ENCODE data around the gene UBE2H. TPM values are rescaled to one million over a fixed set of nuclear protein-coding genes. Genes with fewer than 3 reads are reported as not detected.

The UBE2H gene
- total RNA-seq, 3 donors from 2014 or later (not counting 1 experiment from before 2014, with no cell fraction given), result 80.9 to 86.9 (median 83.1) TPM

DNA sequence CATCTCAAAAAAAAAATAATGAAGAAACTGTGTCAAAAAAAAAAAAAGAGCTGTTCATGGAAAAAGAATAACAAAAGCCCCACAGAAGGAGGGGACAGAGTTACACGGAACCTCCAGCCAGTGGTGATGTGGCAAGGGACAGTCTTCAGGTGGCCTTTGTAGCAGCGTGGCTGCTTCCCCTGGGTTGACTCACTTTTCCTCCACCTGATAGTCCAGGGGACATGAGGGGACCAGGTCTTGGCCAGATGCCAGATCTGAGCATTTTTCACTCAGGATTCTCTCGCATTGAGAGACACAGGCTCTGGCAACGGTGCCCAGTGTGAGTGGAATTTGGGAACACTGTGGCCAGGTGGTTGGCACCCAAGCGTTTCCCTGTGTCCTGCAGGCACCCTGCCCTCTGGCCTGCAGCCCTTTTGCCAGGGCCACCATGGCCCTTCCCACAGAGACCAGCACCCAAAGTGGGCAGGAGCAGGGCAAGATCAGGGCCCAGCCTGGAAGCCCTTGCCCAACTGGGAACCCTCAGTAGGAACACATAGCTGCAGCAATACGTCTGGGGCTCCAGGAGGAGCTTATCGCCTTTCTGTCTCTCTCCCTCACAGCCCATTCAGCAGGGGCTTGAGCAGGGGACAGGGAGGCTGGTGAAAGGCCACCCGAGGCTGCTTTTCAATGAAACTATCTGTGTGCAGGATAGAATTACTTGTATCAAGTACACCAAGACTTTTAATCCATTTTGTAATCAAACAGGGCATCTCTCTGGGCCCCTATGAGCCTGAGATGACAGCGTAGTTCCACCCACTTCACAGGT, 159.1 kb downstream of the UBE2H start:
- WGBS (ENCODE audit: insufficient coverage), result 80% methylated on average over 8 of the region's 9 CpGs
- no peaks in the 10 kb centered on the region for H3K9me3 Mint-ChIP-seq
- no peak for TF ChIP-seq CTCF (IDR thresholded peaks at IDR 0.05)
- H3K27ac Mint-ChIP-seq, result no peak overlapping the region
- no peaks in the 10 kb centered on the region for H3K9me3 ChIP-seq (ENCODE audit: control insufficient read depth, insufficient read depth, low read length)
- DNase-seq (no peak), ATAC-seq (no peak)
- no peaks in the 10 kb centered on the region for H3K36me3 ChIP-seq (ENCODE audit: control insufficient read depth, insufficient read depth, low read length)
- no peaks in the 10 kb centered on the region for H3K4me1 Mint-ChIP-seq
- no peak overlapping the region for H3K4me3 Mint-ChIP-seq
- intact Hi-C loops (cut with micrococcal nuclease), result no loop called here
- peaks cover 12% of the 10 kb centered on the region in 2 donors for H3K27me3 Mint-ChIP-seq (ENCODE audit: low read depth in 2 of 2)
- H3K4me3 ChIP-seq (ENCODE audit: low read length), result no peak overlapping the region
- H3K4me1 ChIP-seq (ENCODE audit: control insufficient read depth, insufficient read depth, low read length), result no peaks in the 10 kb centered on the region
- no peaks in the 10 kb centered on the region for H3K27me3 ChIP-seq (ENCODE audit: control insufficient read depth, insufficient read depth, low read length)
- H3K27ac ChIP-seq (ENCODE audit: low read length), result no peak overlapping the region
- H3K36me3 Mint-ChIP-seq, result no peaks in the 10 kb centered on the region

DNA sequence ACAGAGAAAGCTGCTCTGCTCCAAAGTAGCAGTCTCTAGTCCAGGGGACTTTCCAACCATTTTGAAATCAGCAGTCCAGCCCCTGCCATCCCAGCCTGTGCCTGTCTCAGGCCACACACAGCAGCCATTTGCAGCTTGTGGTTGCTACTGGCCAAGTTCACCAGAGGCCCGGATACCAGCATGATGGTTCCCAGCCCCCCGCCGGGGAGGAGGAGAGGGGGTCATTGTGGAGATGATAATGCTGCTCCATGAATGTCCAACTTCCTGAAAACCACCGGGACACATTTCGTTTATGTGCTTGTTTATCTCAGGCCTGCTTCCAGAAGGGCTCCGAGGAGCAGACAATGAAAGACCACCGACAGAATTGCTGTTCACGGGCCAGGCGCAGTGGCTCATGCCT, 160.0 kb downstream of the UBE2H start:
- Mint-ChIP-seq H3K9me3 (no peaks in the 10 kb centered on the region), H3K27ac (no peak overlapping the region), H3K36me3 (no peaks in the 10 kb centered on the region), H3K27me3 (ENCODE audit: low read depth in 2 of 2) (peaks cover 12 to 13% of the 10 kb centered on the region in 2 donors), H3K4me1 (no peaks in the 10 kb centered on the region), H3K4me3 (no peak overlapping the region)
- intact Hi-C loops (cut with micrococcal nuclease), result no loop called here
- no peak for TF ChIP-seq CTCF (IDR thresholded peaks at IDR 0.05)
- DNase-seq, result no peak
- H3K4me1 ChIP-seq (ENCODE audit: control insufficient read depth, insufficient read depth, low read length), result no peaks in the 10 kb centered on the region
- no peaks in the 10 kb centered on the region for H3K36me3 ChIP-seq (ENCODE audit: control insufficient read depth, insufficient read depth, low read length)
- WGBS (ENCODE audit: insufficient coverage), result 80% methylated on average over 9 of the region's 9 CpGs
- no peaks in the 10 kb centered on the region for H3K27me3 ChIP-seq (ENCODE audit: control insufficient read depth, insufficient read depth, low read length)
- H3K9me3 ChIP-seq (ENCODE audit: control insufficient read depth, insufficient read depth, low read length), result no peaks in the 10 kb centered on the region
- no peak overlapping the region for H3K4me3 ChIP-seq (ENCODE audit: low read length)
- H3K27ac ChIP-seq (ENCODE audit: low read length), result no peak overlapping the region
- ATAC-seq, result no peak

DNA sequence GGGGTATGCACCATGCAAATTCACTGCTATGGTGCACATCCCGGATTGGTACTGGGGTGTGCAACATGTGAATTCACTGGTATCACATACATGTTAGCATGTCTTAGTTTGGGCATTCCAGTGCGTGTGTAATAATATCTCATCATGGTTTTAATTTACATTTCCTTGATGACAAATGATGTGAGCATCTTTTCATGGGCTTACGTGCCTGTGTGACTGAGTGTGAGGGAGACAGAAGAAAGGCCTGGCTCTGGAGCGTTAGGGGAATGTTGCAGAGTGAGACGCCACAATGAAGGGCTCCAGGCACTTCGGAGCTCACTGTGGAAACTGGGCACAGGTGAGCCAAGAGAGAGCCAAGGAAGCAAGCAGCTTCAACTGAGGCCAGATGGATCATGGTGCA, 162.6 kb downstream of the UBE2H start:
- H3K9me3 Mint-ChIP-seq, result no peaks in the 10 kb centered on the region
- H3K27me3 ChIP-seq (ENCODE audit: control insufficient read depth, insufficient read depth, low read length), result peaks cover 11% of the 10 kb centered on the region
- no peak overlapping the region for H3K27ac Mint-ChIP-seq
- WGBS (ENCODE audit: insufficient coverage), result 85% methylated on average over 6 of the region's 6 CpGs
- TF ChIP-seq CTCF (IDR thresholded peaks at IDR 0.05), result no peak
- no peaks in the 10 kb centered on the region for H3K36me3 Mint-ChIP-seq
- H3K4me1 ChIP-seq (ENCODE audit: control insufficient read depth, insufficient read depth, low read length), result peaks cover 10% of the 10 kb centered on the region
- peaks cover 9 to 14% of the 10 kb centered on the region in 2 donors for H3K4me1 Mint-ChIP-seq
- no peaks in the 10 kb centered on the region for H3K36me3 ChIP-seq (ENCODE audit: control insufficient read depth, insufficient read depth, low read length)
- no peak for DNase-seq
- H3K4me3 Mint-ChIP-seq, result no peak overlapping the region
- H3K27ac ChIP-seq (ENCODE audit: low read length), result no peak overlapping the region
- H3K4me3 ChIP-seq (ENCODE audit: low read length), result no peak overlapping the region
- no peak for ATAC-seq
- H3K27me3 Mint-ChIP-seq (ENCODE audit: low read depth in 2 of 2), result peaks cover 38 to 39% of the 10 kb centered on the region in 2 donors
- no peaks in the 10 kb centered on the region for H3K9me3 ChIP-seq (ENCODE audit: control insufficient read depth, insufficient read depth, low read length)
- intact Hi-C loops (cut with micrococcal nuclease), result no loop called here

DNA sequence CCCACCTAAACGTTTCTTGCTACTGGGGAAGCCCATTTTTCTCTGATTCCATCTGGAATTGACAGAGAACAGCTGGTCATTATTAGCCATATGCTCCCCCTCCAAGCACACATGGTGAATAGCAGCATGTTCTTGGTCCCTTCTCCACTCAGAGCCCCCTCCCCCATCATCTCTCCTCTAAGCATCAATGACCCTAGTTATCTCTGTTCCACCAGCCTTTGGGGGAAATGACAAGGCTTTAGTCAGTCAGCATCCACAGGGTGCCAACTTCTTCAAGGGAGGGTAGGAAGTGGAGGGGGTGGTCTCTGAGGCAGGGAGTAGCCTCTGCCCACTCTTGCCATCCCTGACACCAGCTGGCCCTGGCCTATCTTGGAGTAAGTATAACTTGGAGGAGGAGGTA, 163.1 kb downstream of the UBE2H start:
- Histone ChIP-seq H3K4me1 (ENCODE audit: control insufficient read depth, insufficient read depth, low read length) (peaks cover 15% of the 10 kb centered on the region), H3K27ac (ENCODE audit: low read length) (no peak overlapping the region), H3K4me3 (ENCODE audit: low read length) (no peak overlapping the region), H3K27me3 (ENCODE audit: control insufficient read depth, insufficient read depth, low read length) (peaks cover 15% of the 10 kb centered on the region), H3K36me3 (ENCODE audit: control insufficient read depth, insufficient read depth, low read length) (no peaks in the 10 kb centered on the region), H3K9me3 (ENCODE audit: control insufficient read depth, insufficient read depth, low read length) (no peaks in the 10 kb centered on the region)
- intact Hi-C loops (cut with micrococcal nuclease), result no loop called here
- Mint-ChIP-seq H3K4me3 (no peak overlapping the region), H3K9me3 (no peaks in the 10 kb centered on the region), H3K36me3 (no peaks in the 10 kb centered on the region), H3K4me1 (peaks cover 10 to 19% of the 10 kb centered on the region in 2 donors), H3K27ac (no peak overlapping the region), H3K27me3 (ENCODE audit: low read depth in 2 of 2) (peaks cover 40 to 44% of the 10 kb centered on the region in 2 donors)
- DNase-seq (no peak), ATAC-seq (no peak)
- 52% methylated on average over 1 of the region's 1 CpG for WGBS (ENCODE audit: insufficient coverage)
- no peak for TF ChIP-seq CTCF (IDR thresholded peaks at IDR 0.05)
